OCI-LY7 (cell line): ENCODE measurements around the gene NAGLU. TPM values are rescaled to one million over a fixed set of nuclear protein-coding genes. Genes with fewer than 3 reads are reported as not detected.

Experiments used
- BruUV-seq: library from RNA; stranded (reverse); fragments of 400-500 nt; replicated peaks from 2 replicates; lab custom pipeline; 2021; lab: Mats Ljungman, UMichigan
- CTCF ChIA-PET: fragments of 300-600 bp; sonication (Branson Sonifier 250); formaldehyde crosslinking; loops from one replicate; lab custom pipeline; 2022; ENCODE audit warnings: antibody characterized with exemption; ENCODE audit not compliant: unreplicated experiment; lab: Charles Lee
- POLR2A ChIA-PET: fragments of 300-600 bp; sonication (Branson Sonifier 250); formaldehyde crosslinking; loops from one replicate; lab custom pipeline; 2022; ENCODE audit warnings: antibody characterized with exemption; lab: Charles Lee
- DNase-seq: peaks from one replicate; pipeline ENCODE4 v3.0.0-alpha.2; 2015; ENCODE audit warnings: low spot score
- H2AFZ ChIP-seq: fragments of 200-600 bp; sonication (generic), shearing (Covaris generic); 2 replicates; pipeline ENCODE4 v1.6.1; 2014; ENCODE audit warnings: mild to moderate bottlenecking, antibody characterized with exemption, low read length, moderate library complexity
- H3K27ac ChIP-seq: fragments of 200-600 bp; sonication (generic); 2 replicates; pipeline ENCODE4 v1.5.1; 2014; ENCODE audit warnings: mixed run types, low read depth, mild to moderate bottlenecking, moderate library complexity, low read length, inconsistent platforms; ENCODE audit not compliant: poor library complexity, severe bottlenecking
- H3K36me3 ChIP-seq: fragments of 200-600 bp; sonication (generic); 2 replicates; pipeline ENCODE4 v1.6.1; 2014; ENCODE audit warnings: mild to moderate bottlenecking, antibody characterized with exemption, low read length, moderate library complexity, mixed read lengths; ENCODE audit not compliant: insufficient read depth
- H3K4me1 ChIP-seq: fragments of 200-600 bp; sonication (generic); 2 replicates; pipeline ENCODE4 v1.5.1; 2014; ENCODE audit warnings: mild to moderate bottlenecking, low read length; ENCODE audit not compliant: insufficient read depth, poor library complexity, severe bottlenecking
- H3K4me2 ChIP-seq: fragments of 200-600 bp; sonication (generic); 2 replicates; pipeline ENCODE4 v1.6.1; 2014; ENCODE audit warnings: mild to moderate bottlenecking, low read length
- H3K4me3 ChIP-seq: fragments of 200-600 bp; sonication (generic); 2 replicates; pipeline ENCODE4 v1.5.1; 2014; ENCODE audit warnings: mild to moderate bottlenecking, low read depth, low read length; ENCODE audit not compliant: poor library complexity, severe bottlenecking
- H3K79me2 ChIP-seq: fragments of 200-600 bp; sonication (generic); 2 replicates; pipeline ENCODE4 v1.6.1; 2016; ENCODE audit warnings: low read depth, mild to moderate bottlenecking, low read length, moderate library complexity, mixed read lengths; ENCODE audit not compliant: insufficient read depth
- H3K9me2 ChIP-seq: fragments of 200-600 bp; sonication (generic); 2 replicates; pipeline ENCODE4 v1.6.1; 2016; ENCODE audit warnings: mild to moderate bottlenecking, low read length, mixed read lengths; ENCODE audit not compliant: insufficient read depth
- H3K9me3 ChIP-seq: fragments of 200-600 bp; sonication (generic); 2 replicates; pipeline ENCODE4 v1.6.1; 2014; ENCODE audit warnings: mild to moderate bottlenecking, mixed run types, low read length, mixed read lengths
- H4K20me1 ChIP-seq: fragments of 200-600 bp; sonication (generic); 2 replicates; pipeline ENCODE4 v1.6.1; 2014; ENCODE audit warnings: mild to moderate bottlenecking, antibody characterized with exemption, low read length, moderate library complexity, mixed read lengths; ENCODE audit not compliant: insufficient read depth
- EZH2phosphoT487 ChIP-seq: fragments of 200-600 bp; sonication (generic); IDR thresholded peaks from 2 replicates; pipeline ENCODE4 v1.6.1; 2018; ENCODE audit warnings: low read depth, borderline replicate concordance, mild to moderate bottlenecking, mixed run types, antibody characterized with exemption, low read length, moderate library complexity, mixed read lengths
- intact Hi-C: fragments of 100-400 bp; cut with micrococcal nuclease; formaldehyde crosslinking; loops from one replicate; pipeline ENCODE4 v1.10.0; 2022; ENCODE audit not compliant: unreplicated experiment
- total RNA-seq, 2 experiments: library from RNA; depleted of rRNA in 1 of 2; stranded (reverse); fragments of >200 nt in 1 of 2; shearing (Covaris generic) in 1 of 2; gene quantifications; 2 replicates each; pipeline ENCODE4 v1.2.3, GENCODE V29; 2014 to 2022
- TF ChIP-seq, protein P1 (sequence below): fragments of 200-600 bp; sonication (generic); conservative IDR thresholded peaks from 2 replicates; pipeline ENCODE4 v1.5.1; 2014; ENCODE audit warnings: mild to moderate bottlenecking, antibody characterized with exemption, low read length, moderate library complexity, mixed read lengths

NAGLU gene
- total RNA-seq, 2 experiments from 2014 or later: 37.6 to 42.8 TPM

DNA sequence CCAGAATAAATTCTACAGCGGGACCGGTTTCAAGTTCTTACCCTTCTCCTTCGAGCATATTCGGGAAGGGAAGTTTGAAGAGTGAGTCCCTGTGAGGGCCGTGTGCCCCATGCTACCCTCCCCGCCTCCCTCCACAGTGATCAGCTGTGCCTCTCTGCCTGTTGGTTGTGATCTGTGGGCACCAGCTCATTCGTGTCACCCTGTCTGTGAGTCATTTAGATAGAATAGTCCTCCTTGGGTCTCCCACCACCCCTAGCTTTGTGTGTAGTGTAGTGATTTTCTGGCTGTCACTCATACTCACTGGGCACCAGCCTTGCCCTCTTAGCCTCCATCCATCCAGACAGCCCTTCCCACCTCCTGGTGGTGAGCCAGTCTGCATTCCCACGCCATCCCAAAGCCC is 15.0 kb upstream of the NAGLU start:
- no peaks in the 10 kb centered on the region for H3K36me3 ChIP-seq
- no TSS peak for BruUV-seq
- peaks cover 6% of the 10 kb centered on the region for H3K4me1 ChIP-seq
- H3K9me3 ChIP-seq: no peaks in the 10 kb centered on the region
- ChIA-PET CTCF (no interaction called here), POLR2A (interaction anchor here (1.4 kb wide), 1 partner anchor 106 kb away, joined by 3 read pairs; no protein-coding TSS in a partner anchor)
- intact Hi-C loops: no loop called here
- no peak overlapping the region for H3K27ac ChIP-seq
- no peak overlapping the region for H2AFZ ChIP-seq
- no peak overlapping the region for H3K4me2 ChIP-seq
- no peaks in the 10 kb centered on the region for H4K20me1 ChIP-seq
- TF ChIP-seq EZH2phosphoT487: no peak
- TF ChIP-seq, protein P1, sequence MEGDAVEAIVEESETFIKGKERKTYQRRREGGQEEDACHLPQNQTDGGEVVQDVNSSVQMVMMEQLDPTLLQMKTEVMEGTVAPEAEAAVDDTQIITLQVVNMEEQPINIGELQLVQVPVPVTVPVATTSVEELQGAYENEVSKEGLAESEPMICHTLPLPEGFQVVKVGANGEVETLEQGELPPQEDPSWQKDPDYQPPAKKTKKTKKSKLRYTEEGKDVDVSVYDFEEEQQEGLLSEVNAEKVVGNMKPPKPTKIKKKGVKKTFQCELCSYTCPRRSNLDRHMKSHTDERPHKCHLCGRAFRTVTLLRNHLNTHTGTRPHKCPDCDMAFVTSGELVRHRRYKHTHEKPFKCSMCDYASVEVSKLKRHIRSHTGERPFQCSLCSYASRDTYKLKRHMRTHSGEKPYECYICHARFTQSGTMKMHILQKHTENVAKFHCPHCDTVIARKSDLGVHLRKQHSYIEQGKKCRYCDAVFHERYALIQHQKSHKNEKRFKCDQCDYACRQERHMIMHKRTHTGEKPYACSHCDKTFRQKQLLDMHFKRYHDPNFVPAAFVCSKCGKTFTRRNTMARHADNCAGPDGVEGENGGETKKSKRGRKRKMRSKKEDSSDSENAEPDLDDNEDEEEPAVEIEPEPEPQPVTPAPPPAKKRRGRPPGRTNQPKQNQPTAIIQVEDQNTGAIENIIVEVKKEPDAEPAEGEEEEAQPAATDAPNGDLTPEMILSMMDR: no peak
- no peaks in the 10 kb centered on the region for H3K79me2 ChIP-seq
- H3K4me3 ChIP-seq: no peak overlapping the region
- DNase-seq: no peak
- H3K9me2 ChIP-seq: no peaks in the 10 kb centered on the region

DNA sequence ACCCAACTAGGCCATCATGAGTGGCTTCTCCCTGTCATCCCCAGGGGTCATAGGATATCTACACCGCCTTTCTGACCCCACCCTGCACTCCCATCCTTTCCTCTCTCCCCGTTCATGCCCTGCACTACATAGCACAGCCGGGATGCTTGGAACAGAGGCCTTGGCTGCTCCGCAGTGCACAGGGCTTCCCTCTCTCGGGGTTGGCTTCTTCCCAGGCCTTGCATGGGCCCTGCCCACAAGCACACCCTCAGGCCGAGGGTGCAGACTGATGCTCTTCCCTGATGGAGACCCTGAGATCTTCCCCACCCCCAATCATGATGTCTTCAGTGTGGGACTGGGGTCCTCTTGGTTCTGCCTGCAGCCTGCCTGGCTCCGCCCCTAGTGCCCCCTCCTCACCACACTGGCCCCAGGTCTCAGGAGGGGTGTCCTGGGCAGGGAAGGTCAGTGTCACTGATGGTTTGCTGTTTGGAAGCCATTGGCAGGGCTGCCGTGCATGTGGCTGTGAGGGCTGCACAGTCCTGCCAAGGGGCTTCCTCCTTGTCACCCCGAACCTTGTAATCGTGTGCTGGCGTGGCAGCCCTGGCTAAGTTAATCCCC is 14.3 kb upstream of the NAGLU start:
- H4K20me1 ChIP-seq: no peaks in the 10 kb centered on the region
- ChIA-PET CTCF (no interaction called here), POLR2A (no interaction called here)
- H3K36me3 ChIP-seq: no peaks in the 10 kb centered on the region
- H3K27ac ChIP-seq: no peak overlapping the region
- no TSS peak for BruUV-seq
- H3K4me1 ChIP-seq: peaks cover 6% of the 10 kb centered on the region
- no peak overlapping the region for H2AFZ ChIP-seq
- intact Hi-C loops: no loop called here
- H3K4me3 ChIP-seq: no peak overlapping the region
- no peak for DNase-seq
- TF ChIP-seq, protein P1: no peak
- TF ChIP-seq EZH2phosphoT487: no peak
- no peaks in the 10 kb centered on the region for H3K9me3 ChIP-seq
- no peaks in the 10 kb centered on the region for H3K9me2 ChIP-seq
- no peaks in the 10 kb centered on the region for H3K79me2 ChIP-seq
- H3K4me2 ChIP-seq: no peak overlapping the region

DNA sequence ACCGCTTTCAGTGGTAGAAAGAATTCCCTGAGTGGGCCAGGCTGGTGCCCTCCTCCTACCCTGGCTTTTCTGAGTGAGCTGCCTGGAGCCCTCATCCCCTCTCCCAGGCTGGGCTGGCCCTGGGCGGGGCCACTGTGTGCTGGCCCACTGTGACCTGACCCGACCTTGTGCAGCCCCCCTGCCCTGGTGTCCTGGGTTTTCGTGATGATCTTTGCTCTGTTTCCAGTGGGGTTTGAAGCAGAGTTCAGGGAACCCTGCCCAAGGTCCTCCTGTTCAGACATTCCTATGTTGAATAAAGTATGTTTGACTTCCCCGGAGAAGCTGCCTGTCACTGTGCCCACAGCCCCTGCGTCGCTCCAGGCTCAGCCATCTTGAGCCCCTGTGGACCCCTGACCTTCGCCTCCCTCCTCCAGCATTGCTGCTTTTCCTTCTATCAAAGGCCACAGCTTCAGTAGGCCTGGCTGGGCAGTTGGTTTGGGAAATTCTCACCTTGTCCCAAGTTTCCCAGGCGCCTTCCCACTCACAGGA is 13.7 kb upstream of the NAGLU start:
- no peak for TF ChIP-seq EZH2phosphoT487
- Histone ChIP-seq H3K4me1 (peaks cover 6% of the 10 kb centered on the region), H3K9me3 (no peaks in the 10 kb centered on the region), H3K4me2 (no peak overlapping the region), H3K79me2 (no peaks in the 10 kb centered on the region), H4K20me1 (no peaks in the 10 kb centered on the region), H2AFZ (no peak overlapping the region), H3K4me3 (no peak overlapping the region), H3K9me2 (no peaks in the 10 kb centered on the region), H3K27ac (no peak overlapping the region), H3K36me3 (no peaks in the 10 kb centered on the region)
- intact Hi-C loops: no loop called here
- POLR2A ChIA-PET: no interaction called here
- CTCF ChIA-PET: no interaction called here
- BruUV-seq: no TSS peak
- DNase-seq: no peak
